HG02885 (cell line): Measurements from ENCODE around the gene ARID1B.

Experiments used
- ATAC-seq: cut with Tn5 transposase; IDR thresholded peaks from one replicate; pipeline ENCODE4 v1.9.1; 2021; ENCODE audit warnings: mild to moderate bottlenecking; ENCODE audit not compliant: unreplicated experiment, poor library complexity

Gene ARID1B

GRCh38 chr6:156776840-156777576, at the start of gene ARID1B:
Gene ARID1B, plus strand, starts transcription at chr6:156777378. Its CDS starts 303 bp downstream, at chr6:156777681.
- ATAC-seq = peak; percentile 46

DNA sequence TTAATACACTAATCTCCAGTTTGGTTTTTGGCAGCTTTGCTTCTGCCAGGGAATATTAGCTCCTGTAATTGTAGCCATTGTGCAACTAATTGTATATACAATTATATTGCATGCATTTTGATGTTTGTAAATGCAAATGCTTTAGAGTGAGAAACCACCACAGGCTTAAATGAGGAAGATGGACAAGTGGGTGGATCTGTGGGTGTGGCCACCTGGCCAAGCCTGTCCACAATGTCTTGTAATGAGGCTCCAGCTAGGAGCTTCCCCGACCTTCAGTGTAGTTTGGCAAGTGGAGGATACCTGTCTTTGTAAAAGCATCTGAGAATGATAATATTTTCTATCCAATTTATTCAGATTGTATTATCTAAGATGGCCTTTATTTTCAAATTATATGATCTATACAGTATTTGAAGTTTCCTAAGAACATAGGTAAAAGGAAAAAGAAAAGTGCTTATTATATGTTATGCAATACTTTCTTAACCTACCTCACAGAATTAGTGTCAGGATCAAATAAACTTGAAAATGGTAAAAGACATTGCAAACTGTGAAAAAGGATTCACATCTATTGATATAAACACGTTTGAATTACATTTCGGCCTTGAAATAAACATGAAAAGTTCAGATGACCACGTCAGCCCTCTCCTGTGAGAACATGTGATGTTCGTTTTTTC, 49.3 kb upstream of the ARID1B start:
- ATAC-seq = no peak

DNA sequence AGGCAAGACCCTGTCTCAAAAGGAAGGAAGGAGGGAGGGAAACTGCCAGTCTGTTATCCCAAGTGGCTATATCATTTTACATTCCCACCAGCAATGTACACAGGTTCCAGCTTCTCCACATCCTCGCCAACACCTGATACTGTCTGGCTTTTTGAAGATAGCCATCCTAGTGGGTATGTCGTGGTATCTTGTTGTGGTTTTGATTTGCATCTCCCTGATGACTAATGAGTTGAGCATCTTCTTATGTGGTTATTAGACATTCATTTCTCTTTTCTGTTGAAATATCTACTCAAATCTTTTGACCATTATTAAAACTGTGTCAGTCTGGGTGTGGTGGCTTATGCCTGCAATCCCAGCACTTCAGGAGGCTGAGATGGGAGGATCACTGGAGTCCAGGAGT, 47.9 kb upstream of the ARID1B start:
- peak; percentile 71 for ATAC-seq

GRCh38 chr6:156731396-156731795, 45.8 kb upstream of the ARID1B start:
- ATAC-seq = no peak

GRCh38 chr6:156735751-156736150, 41.4 kb upstream of the ARID1B start:
- ATAC-seq = no peak

DNA sequence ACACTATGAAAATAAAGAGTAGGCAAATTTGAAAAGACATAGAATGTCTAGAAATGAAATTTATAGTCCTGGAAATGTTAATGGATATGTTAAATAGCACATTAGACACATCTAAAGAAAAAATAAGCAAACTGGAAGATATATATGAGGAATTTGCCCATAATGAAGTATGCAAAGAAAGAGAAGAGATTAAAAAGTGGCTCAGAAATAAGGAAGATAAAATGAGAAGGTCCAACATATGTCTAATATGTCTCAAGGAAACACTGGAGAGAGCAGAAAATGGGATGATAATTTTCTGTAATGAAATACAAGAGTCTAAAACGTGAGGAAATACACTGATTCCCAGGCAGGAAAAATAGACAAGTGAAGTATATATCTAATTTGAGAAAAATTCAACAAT, 36.6 kb upstream of the ARID1B start:
- no peak for ATAC-seq

DNA sequence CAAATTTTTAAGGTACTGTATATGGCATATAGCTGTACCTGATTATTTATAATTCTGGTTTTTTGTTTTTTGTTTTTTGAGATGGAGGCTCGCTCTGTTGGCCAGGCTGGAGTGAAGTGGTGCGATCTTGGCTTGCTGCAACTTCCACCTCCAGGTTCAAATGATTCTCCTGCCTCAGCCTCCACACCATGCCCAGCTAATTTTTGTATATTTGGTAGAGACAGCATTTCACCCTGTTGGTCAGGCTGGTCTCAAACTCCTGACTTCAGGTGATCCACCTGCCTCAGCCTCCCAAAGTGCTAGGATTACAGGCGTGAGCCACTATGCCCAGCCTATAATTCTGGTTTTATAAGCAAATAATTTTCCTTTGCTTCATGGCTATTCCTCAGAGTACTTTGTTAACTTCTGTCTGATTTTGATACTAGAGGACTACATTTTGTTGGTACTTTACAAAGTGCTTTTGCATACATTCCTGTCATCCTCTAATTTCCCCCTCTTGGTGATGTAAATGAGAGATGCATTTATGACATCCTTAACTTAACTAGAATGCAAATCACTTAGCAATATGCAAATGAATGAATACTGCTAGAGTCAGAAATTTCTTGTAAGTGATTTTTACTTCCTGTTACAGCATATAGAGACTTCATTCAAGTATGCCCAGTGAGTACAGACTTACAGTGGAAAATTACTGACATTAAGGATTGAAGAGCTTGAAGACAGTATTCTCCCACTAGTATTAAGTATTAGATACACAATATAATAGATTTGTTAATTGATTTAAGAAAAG, 35.7 kb upstream of the ARID1B start:
- ATAC-seq = no peak

- no peak for ATAC-seq
These were observed 29.5 kb upstream of the ARID1B start for GRCh38 chr6:156747715-156748114.

GRCh38 chr6:156748504-156748903, 28.7 kb upstream of the ARID1B start:
- no peak for ATAC-seq

GRCh38 chr6:156752666-156753301, 24.4 kb upstream of the ARID1B start:
- peak; percentile 64 for ATAC-seq

GRCh38 chr6:156756630-156757610, 20.3 kb upstream of the ARID1B start:
- ATAC-seq = no peak

GRCh38 chr6:156757849-156758248, 19.3 kb upstream of the ARID1B start:
- no peak for ATAC-seq

DNA sequence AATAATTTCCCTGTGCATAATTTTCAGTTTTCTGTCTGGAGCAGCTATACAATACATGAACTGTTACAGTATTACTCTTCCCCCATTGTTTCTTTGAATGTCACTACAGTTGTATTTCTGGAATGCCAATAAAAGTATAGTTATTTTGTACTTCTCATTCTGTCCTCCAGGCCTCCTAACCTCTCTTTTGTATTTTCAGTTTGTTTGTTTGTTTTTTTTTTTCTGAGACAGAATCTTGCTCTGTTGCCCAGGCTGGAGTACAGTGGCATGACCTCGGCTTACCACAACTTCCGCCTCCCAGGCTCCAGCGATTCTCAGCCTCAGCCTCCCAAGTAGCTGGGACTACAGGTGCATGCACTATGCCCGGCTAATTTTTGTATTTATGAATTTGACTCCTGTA, 16.8 kb upstream of the ARID1B start:
- no peak for ATAC-seq

GRCh38 chr6:156762547-156762946, 14.6 kb upstream of the ARID1B start:
- ATAC-seq = no peak

- ATAC-seq = no peak
These were observed 12.1 kb upstream of the ARID1B start for GRCh38 chr6:156765117-156765516.

GRCh38 chr6:156767603-156768467, 9.3 kb upstream of the ARID1B start:
- ATAC-seq = peak; percentile 88

- ATAC-seq = no peak
These were observed 6.1 kb upstream of the ARID1B start for GRCh38 chr6:156771047-156771446.

DNA sequence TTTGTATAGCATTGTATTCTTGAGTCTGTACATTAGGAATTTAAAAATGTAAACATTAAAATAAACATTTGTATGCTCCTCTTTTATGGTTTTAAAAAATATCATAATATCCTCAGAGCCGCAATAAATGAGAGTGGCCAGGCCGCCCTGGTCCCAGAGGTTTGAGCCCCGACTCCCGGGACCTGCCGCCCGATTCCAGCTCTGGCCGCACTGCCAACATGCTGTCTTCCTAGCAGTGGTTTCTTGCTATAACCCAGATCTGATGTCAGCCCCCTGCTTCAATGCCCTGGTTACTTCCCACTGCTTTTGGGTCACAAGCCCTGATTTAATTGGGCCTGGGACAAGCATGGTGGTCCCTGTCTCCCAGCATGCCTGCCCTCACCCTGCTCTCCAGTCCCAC, 5.4 kb upstream of the ARID1B start:
- no peak for ATAC-seq

DNA sequence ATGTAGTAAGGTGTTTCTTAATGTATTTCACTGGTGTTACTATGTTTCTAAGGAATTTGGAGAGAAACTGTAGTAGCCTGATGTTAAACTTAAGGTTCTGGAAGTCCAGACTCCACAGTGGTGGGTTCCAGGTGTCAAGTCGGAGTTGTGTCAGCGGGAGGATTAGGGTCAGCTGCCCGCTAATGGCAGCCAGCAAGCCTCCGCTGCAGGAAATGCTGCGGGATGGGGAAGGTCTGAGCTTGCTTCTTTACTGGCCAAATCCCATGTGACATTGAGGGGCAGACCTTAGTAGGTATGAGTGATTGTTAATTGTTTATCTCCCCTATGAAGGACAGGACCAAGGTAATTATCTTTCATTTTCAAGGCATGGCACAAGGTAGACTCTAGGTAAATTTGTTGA, 3.7 kb upstream of the ARID1B start:
- no peak for ATAC-seq
